Transverse colon (tissue), 4 donors: ENCODE data around the gene PGLYRP4. TPM values are rescaled to one million over a fixed set of nuclear protein-coding genes. Genes with fewer than 3 reads are reported as not detected.

Experiments
- DNase-seq: peaks from one replicate; pipeline ENCODE4 v3.0.0-alpha.2; 2019
- H3K27ac ChIP-seq, 4 donors: fragments of 200-600 bp; sonication (generic); 2 replicates each; pipeline ENCODE4 v1.5.1; 2016 to 2018; ENCODE audit warnings: inconsistent platforms in 4 of 4
- H3K27me3 ChIP-seq: fragments of 200-600 bp; sonication (generic); 2 replicates; pipeline ENCODE4 v1.5.1; 2017; ENCODE audit warnings: inconsistent platforms
- H3K36me3 ChIP-seq, 4 donors: fragments of 200-600 bp; sonication (generic); 2 replicates each; pipeline ENCODE4 v1.5.1; 2017 to 2019; ENCODE audit warnings: inconsistent platforms in 4 of 4
- H3K4me1 ChIP-seq, 4 donors: fragments of 200-600 bp; sonication (generic); 2 replicates each; pipeline ENCODE4 v1.5.1; 2017 to 2020; ENCODE audit warnings: inconsistent platforms in 4 of 4
- H3K4me3 ChIP-seq, 4 donors: fragments of 200-600 bp; sonication (generic); 1 replicate in 1 of 4; 2 replicates in 3 of 4; pipeline versions ENCODE4 v1.5.1 to v1.6.1; 2017 to 2019; ENCODE audit warnings: inconsistent platforms in 4 of 4
- H3K9me3 ChIP-seq, 2 donors: fragments of 200-600 bp; sonication (generic); 2 replicates each; pipeline ENCODE4 v1.5.1; 2017 to 2019; ENCODE audit warnings: inconsistent platforms in 2 of 2
- CTCF ChIP-seq, 5 experiments: fragments of 200-600 bp in 3 of 5; fragments of 450-650 bp in 2 of 5; sonication (generic) in 3 of 5; IDR thresholded peaks; 1 replicate in 2 of 5; 2 replicates in 3 of 5; pipeline ENCODE4 v1.5.1; 2016 to 2017; ENCODE audit warnings: antibody characterized with exemption in 5 of 5, inconsistent platforms in 3 of 5, mild to moderate bottlenecking in 2 of 5, moderate library complexity in 1 of 5
- POLR2A ChIP-seq: fragments of 450-650 bp; IDR thresholded peaks from one replicate; pipeline ENCODE4 v1.6.1; 2016; ENCODE audit warnings: antibody characterized with exemption, mild to moderate bottlenecking, moderate library complexity
- WGBS, 2 donors: methylation state at CpG; one replicate each; pipeline ENCODE4 v1.1.5; 2018; ENCODE audit warnings: low coverage in 1 of 2; 5-methylcytosine and 5-hydroxymethylcytosine counted together
- in situ Hi-C, 4 donors: fragments of 200-750 bp; cut with MboI; loops; one replicate each; pipeline versions ENCODE4 v1.15.0 to v1.15.1; 2017; ENCODE audit warnings: low sequenced_read_pairs in 3 of 4, low pct_ligation_motif_present in 1 of 4, low pct_unique_long_range_greater_than_20kb in 1 of 4
- intact Hi-C: fragments of 100-400 bp; cut with DNase I; formaldehyde crosslinking; loops from one replicate; pipeline ENCODE4 v1.15.1; 2023; ENCODE audit warnings: low total_unique reads
- small RNA-seq, 4 donors: library from RNA; depleted of rRNA; stranded (forward); fragments of <200 nt; gene quantifications; one replicate each; pipeline ENCODE3, GENCODE V24; 2016
- total RNA-seq, 4 donors: library from RNA; depleted of rRNA; stranded (reverse); fragments of >200 nt; gene quantifications; one replicate each; pipeline ENCODE4 v1.1.0, GENCODE V29; 2016

PGLYRP4 gene
- total RNA-seq, 4 donors from 2014 or later, result not detected

DNA sequence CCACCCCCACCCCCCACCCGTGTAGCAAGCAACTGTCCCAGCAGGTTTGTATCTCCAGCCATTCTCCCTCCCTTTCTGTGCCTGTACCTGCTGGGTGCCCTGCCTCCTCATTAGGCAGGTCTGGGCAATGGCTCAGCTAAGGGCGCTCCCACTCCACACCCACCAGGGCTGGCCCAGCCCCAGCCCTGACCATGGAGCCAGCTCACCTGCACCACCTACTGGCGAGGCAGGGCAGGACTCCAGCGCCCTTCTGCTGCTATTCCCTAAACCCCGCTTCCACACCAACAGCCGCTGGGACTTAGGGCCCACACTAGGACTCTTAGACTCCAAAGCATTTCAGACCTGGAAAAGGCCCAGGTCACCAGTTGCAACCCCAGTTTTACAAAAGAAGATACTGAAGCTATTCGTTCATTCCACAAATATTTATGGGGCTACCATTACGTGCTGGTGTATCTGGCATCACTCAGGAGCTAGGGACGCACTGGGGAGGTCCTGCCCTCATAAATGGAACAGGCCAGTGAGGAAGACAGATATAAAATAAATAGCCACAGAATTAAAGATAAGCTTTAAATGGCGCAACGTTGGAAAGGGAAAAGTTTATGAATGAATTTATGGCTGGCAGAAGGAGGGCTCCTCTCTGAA is 59.9 kb downstream of the PGLYRP4 start:
- H3K4me3 ChIP-seq, result no peak overlapping the region
- H3K36me3 ChIP-seq, result no peaks in the 10 kb centered on the region
- H3K27me3 ChIP-seq, result peaks cover 4% of the 10 kb centered on the region
- no peaks in the 10 kb centered on the region for H3K4me1 ChIP-seq
- H3K9me3 ChIP-seq, result no peaks in the 10 kb centered on the region
- no peak overlapping the region for H3K27ac ChIP-seq
- intact Hi-C loops, result no loop called here
- WGBS, 2 donors, result 70 to 100% methylated on average over 2 to 11 of the region's 11 CpGs
- in situ Hi-C loops, result no loop called here
- no peak for DNase-seq
- TF ChIP-seq POLR2A (no peak), CTCF (IDR thresholded peaks at IDR 0.05) (peak in 2 of 5 experiments; percentile 24 to 25)

Small RNA genes lying within 50 kb of the gene (small RNA-seq; reads per million reads assigned to genes)
- gene RNU6-160P (0 reads per million in 4 donors), gene S100A15A (0 reads per million in 4 donors)

Other genes with a start within 250 kb of the PGLYRP4 start
- gene SPRR2F, start 235.3 kb downstream of the PGLYRP4 start, total RNA-seq, result not detected
- not detected for gene SPRR2G, start 198.0 kb downstream of the PGLYRP4 start, total RNA-seq
- gene LELP1, start 145.4 kb downstream of the PGLYRP4 start, total RNA-seq, result not detected
- gene PRR9, start 131.3 kb downstream of the PGLYRP4 start, total RNA-seq, result not detected
- gene LORICRIN, start 89.2 kb downstream of the PGLYRP4 start, total RNA-seq, result not detected
- gene PGLYRP3, start 35.9 kb downstream of the PGLYRP4 start, total RNA-seq, result not detected
- gene S100A9, start 9.0 kb upstream of the PGLYRP4 start, total RNA-seq, result 10 to 100 TPM; 24.0 to 99.0 (median 34.3) TPM
- gene S100A12, start 26.8 kb upstream of the PGLYRP4 start, total RNA-seq, result not detected
- 1 to 10 TPM in 2 of 4 donors, not detected in 2; 1.6 to 7.4 TPM for gene S100A8, start 42.2 kb upstream of the PGLYRP4 start, total RNA-seq
- not detected for gene S100A7A, start 67.7 kb upstream of the PGLYRP4 start, total RNA-seq
- not detected for gene S100A7, start 111.8 kb upstream of the PGLYRP4 start, total RNA-seq
- gene S100A6, start 187.2 kb upstream of the PGLYRP4 start, total RNA-seq, result 100 to 1,000 TPM; 219 to 881 (median 433) TPM
- gene S100A5, start 192.1 kb upstream of the PGLYRP4 start, total RNA-seq, result not detected
- 100 to 1,000 TPM in 1 of 4 donors, 10 to 100 TPM in 3; 40.8 to 138 (median 78.6) TPM for gene S100A4, start 197.0 kb upstream of the PGLYRP4 start, total RNA-seq
- gene S100A3, start 200.4 kb upstream of the PGLYRP4 start, total RNA-seq, result under 1 TPM in 1 of 4 donors, not detected in 3; 0.64 TPM
- 1 to 10 TPM in 1 of 4 donors, not detected in 3; 2.2 TPM for gene S100A2, start 217.0 kb upstream of the PGLYRP4 start, total RNA-seq